ENCODE data around the gene SCP2.
"Not testable (repeated sequence)": the region's sequence is repeated elsewhere in the genome, so short reads cannot be mapped to it uniquely, and the experiment has no call there.

SCP2 gene

DNA sequence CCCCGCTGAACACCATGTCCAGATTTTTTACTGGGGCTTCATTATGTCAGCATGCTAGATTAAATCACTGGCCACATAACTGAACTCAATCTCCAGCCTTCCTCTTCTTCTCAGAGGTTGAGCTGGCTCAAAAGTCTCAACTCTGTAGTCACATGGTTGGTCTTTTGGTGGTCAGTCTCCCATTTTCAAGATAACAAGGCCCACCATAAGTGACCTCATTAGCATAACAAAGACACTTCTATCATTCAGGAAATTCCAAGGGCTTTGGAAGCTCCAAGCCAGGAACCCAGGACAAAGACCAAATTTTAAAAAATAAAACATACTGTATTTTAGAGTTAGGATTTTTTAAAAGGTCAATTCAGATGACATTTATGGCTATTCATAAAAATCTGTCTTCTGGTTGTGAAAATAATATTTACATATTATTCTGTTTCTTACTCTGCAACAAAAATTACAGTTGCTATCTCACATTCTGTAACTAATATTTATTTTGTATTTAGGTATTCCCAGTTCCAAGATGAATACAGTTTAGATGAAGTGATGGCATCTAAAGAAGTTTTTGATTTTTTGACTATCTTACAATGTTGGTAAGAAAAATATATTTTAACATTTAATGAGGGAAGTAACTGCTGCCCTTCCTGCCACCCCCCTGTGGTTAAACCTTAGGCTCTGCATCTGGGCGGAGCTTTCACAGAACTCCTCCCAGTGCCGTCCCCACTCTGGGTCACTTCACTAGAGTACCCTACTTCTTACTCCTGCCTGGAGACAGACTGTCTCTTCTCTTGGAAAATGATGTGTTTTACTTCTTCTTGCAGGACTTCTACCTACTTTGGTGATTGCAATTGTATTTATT, 49.3 kb downstream of the SCP2 start:
- no peak for DNase-seq

- no peak for DNase-seq
These were observed 51.0 kb downstream of the SCP2 start for GRCh38 chr1:52978045-52978444.

DNA sequence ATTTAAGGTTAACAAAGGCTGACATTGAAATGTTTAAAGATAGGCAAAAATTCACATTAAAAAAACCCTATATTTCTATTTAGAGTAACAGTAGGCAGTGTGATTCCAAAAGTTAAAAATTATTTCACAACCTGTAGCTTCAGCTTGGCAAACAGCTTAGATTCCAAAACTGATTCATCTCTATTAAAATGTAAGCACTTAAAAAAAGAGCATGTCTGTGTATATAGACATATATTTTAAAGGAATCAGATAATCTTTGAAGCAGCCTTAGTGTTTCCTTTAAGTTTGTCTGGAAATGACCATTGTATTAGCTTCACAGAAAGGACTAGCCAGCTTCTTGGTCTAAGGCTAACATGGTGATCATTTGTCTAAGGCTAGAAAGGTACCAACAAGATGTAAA, 65.7 kb downstream of the SCP2 start:
- not testable (repeated sequence) for DNase-seq

DNA sequence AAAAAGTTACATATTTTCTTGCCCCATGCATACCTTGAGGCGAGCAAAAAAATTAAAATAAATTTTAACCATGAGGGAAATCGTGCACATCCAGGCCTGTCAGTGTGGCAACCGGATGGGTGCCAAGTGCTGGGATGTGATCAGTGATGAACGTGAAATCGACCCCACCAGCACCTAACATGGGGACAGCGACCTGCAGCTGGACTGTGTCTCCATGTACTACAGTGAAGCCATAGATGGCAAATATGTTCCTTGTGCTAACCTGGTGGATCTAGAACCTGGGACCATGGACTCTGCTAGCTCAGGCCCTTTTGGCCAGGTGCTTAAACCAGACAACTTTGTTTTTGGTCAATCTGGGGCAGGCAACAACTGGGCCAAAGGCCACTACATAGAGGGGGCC, 67.6 kb downstream of the SCP2 start:
- DNase-seq: no peak

DNA sequence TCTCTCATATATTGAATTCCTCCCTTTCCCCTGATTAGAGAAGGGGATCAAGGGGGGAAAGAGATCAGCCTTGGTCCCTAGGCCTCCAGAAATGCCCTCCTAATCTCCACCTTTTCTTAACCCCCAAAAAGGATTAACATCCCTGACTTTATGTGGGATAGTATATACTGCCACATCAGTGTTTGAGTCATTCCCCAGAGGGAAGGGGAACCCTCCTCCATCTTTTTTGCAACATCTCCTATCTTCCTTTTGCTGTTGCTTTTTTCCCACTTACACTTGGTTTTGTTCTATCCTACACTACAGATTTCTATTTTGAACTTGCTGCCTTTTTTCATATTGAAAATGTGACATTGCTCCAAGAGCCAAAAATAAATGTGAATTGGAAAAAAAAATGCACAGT, 69.6 kb downstream of the SCP2 start:
- DNase-seq: no peak

GRCh38 chr1:53001128-53001527, 74.1 kb downstream of the SCP2 start:
- no peak for DNase-seq

DNA sequence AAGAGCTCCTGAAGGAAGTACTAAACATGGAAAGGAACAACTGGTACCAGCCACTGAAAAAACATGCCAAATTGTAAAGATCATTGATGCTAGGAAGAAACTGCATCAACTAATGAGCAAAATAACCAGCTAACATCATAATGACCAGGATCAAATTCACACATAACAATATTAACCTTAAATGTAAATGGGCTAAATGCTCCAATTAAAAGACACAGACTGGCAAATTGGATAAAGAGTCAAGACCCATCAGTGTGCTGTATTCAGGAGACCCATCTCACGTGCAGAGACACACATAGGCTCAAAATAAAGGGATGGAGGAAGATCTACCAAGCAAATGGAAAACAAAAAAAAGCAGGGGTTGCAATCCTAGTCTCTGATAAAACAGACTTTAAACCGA, 79.5 kb downstream of the SCP2 start:
- DNase-seq: not testable (repeated sequence)

GRCh38 chr1:53010247-53010646, 83.2 kb downstream of the SCP2 start:
- DNase-seq: not testable (repeated sequence)

DNA sequence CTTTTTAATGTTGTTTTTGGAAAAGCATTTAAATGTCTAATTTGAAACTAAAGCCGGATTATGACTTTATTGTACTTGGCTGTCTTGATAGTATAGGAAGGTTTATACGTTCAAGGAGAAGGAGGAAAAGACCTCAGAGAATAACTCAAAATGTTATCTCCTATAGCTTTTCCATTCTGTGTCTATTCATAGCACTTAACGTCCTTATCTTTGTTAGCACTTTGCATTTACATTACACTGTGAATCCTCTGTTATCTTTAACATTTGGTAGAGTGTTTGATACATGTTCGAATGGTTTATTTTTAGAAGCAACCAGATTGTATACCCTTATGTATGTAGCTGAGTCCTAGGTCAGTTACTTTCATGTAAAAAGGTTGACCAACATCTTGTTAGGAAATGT, 84.1 kb downstream of the SCP2 start:
- no peak for DNase-seq

- peak; percentile 89 for DNase-seq
These were observed 87.9 kb downstream of the SCP2 start for GRCh38 chr1:53014791-53015507.

DNA sequence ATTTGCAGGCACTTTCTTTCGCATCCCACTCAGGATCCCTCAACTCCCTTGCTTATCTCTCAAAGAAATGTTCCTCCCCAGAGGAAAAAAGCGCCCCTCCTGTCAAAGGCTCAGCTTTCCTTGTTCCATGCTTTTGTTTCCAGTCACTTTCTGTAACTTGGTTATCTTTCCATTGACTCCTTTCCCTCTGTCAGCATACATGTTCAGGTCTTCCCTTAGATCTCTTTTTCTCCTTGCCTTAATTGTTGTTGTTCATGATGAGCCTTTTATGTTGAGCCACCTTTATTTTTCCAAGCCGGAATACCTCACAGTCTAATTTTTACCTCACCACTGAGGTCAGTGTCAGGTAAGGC, 88.4 kb downstream of the SCP2 start:
- DNase-seq: no peak

DNA sequence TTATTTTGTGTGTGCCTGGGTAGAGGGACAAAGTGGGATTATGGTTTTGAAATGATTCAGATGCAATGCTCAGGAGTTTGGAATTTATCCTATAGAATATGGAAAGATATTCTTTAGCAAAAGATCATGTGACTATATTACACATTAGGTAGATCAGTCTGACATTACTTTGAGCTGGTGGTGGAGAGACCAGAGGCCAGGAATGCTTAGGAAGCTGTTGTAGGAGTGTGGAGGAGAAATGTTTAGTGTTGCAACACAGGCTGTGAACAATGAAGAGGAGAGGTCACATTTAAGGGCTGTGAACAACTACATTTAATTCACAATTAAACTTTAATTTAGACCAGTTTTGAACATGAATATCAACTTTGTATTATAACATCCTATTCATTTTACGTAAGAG, 89.6 kb downstream of the SCP2 start:
- no peak for DNase-seq

GRCh38 chr1:53020588-53020987, 93.5 kb downstream of the SCP2 start:
- DNase-seq: no peak

DNA sequence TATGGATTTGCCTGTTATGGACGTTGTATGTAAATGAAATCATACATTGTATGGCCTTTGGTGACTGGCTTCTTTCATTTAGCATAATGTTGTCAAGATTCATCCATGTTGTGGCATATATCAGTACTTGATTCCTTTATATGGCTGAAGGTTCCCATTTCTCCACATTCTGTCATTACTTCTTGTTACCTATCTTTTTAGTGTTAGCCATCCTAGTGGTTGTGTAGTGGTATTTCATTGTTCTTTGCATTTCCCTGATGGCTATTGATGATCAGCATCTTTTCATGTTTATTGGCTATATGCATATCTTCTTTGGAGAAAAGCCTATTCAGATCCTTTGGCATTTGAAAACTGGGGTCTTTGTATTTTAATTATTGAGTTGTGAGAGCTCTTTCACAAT, 95.1 kb downstream of the SCP2 start:
- DNase-seq: no peak

DNA sequence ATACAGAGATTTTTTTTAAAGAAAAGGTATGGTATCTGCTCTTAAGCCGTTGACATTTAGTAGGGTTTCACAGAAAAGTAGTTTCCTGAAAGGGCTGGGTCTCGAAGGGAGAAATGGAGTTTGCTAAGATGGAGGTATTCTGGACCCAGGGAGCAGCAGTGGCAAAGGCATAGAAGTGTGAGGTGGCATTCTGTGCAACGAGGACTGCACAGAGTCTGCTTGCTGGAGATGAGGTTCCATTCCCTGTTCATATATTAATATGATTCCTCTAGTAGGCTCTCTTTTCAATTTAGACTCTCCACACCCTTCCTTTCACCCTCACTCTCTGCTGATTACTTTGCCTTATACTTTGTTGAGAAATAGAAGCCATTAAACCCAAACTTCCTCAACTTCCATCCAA, 96.5 kb downstream of the SCP2 start:
- no peak for DNase-seq

DNA sequence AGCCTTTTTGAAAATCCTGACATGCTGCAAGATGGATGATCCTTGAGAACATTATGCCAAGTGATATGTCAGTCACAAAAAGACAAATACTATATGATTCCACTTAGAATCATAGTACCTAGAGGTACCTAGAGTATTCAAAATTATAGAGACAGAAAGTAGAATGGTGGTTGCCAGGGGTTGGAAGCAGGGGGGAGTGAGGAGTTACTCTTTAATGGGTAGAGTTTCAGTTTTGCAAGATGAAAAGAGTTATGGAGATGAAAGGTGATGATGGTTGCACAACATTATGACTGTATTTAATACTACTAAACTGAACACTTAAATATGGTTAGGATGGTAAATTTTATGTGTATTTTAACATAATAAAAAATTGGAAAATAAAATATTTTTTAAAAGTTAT, 97.0 kb downstream of the SCP2 start:
- no peak for DNase-seq

DNA sequence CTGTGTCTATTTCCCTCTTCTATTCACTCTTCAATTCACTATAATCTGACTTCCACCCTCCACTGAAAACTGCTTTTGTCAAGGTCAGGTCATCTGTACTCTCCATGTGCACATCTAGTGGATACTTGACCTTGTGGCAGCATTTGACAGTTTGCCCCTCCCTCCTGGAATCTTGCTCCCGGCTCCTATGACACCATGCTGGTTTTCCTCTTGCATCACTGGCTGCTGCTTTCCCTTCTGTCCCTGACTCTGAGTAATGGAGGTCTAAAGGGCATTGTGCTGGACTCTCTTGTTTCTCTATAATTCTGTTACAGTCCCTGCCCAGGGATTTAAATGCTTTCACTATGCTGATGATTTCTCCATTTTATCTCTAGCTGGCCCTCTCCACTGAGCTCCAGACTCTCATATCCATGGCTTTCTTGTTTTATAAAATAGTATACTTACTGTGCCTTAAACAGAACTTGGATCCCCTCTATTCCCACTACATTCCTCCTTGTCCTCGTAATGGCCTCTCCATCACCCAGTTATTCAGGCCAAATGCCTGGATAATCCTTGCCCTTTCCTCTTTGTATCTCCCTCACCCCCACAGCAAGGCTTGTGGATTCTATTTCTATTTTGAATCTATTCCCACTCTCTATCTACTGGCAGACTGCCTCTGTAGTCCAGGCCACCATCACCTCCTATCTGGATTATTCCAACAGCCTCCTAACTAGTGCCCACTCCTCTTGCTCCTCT, 98.1 kb downstream of the SCP2 start:
- DNase-seq: no peak

DNA sequence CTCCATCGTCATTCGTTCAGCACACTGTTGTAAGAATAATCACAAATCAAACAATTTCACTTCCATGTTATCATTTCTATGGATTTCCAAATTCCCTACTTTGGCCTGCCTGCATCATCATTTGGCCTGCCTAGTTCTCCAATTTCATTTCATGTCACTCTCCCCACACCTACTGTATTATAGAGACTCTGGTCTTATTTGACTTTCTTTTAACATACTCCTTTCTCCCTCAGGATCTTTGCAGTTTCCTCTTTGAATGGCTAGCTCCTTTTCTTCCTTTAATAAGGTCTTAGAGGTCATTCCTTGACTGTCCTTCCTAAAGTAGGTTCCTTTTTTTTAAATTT, 98.7 kb downstream of the SCP2 start:
- no peak for DNase-seq

GRCh38 chr1:53026254-53026653, 99.2 kb downstream of the SCP2 start:
- DNase-seq: no peak

- DNase-seq: no peak
These were observed 104.7 kb downstream of the SCP2 start for GRCh38 chr1:53031732-53032131.

DNA sequence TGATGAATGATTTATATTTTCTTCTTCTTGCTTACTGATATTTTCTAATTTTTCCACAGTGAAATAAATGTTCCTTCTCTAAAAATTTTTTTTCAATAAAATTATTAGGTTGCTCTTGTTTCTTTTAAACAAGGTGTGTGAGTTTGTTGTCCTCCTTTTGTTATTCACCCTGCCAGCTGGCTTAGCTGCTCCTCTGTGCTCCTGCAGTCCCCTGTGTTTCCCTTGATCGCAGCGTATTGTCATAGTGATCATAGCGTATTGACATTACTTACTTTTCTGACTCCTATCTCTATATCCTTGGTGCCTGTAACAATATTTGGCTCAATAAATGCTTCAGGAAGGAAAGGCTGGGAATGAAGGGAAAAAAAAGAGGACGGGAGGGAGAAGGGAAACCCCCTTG, 110.1 kb downstream of the SCP2 start:
- DNase-seq: no peak

GRCh38 chr1:53038566-53038965, 111.5 kb downstream of the SCP2 start:
- DNase-seq: no peak

GRCh38 chr1:53043271-53043670, 116.2 kb downstream of the SCP2 start:
- no peak for DNase-seq

- no peak for DNase-seq
These were observed 117.8 kb downstream of the SCP2 start for GRCh38 chr1:53044926-53045325.
